ENCODE data around the gene ADAP1.

GRCh38 chr7:927031-927671, 27.3 kb downstream of the ADAP1 start:
- TF ChIP-seq POLR2A (IDR thresholded peaks at IDR 0.05; ENCODE audit: borderline replicate concordance, extremely low read depth, insufficient read depth, insufficient read length) (no peak), CTCF (IDR thresholded peaks at IDR 0.05 in 2 of 3, conservative IDR thresholded peaks at IDR 0.05 in 1 of 3; ENCODE audit: borderline replicate concordance in 1 of 3, insufficient read depth in 1 of 3, low read depth in 2 of 3, low read length in 2 of 3) (no peak), REST (IDR thresholded peaks at IDR 0.05; ENCODE audit: low read depth) (no peak), EZH2 (IDR thresholded peaks at IDR 0.05) (no peak), YY1 (IDR thresholded peaks at IDR 0.05; ENCODE audit: extremely low read depth, insufficient replicate concordance, low read depth, low read length) (no peak)
